Esophagus muscularis mucosa (tissue), 3 donors: ENCODE data around the gene ANKRD49.

ENCODE experiments used
- POLR2A ChIP-seq: fragments of 450-650 bp; IDR thresholded peaks from one replicate; pipeline ENCODE4 v1.6.1; 2017; ENCODE audit warnings: antibody characterized with exemption, moderate library complexity, mild to moderate bottlenecking, low read depth
- POLR2AphosphoS5 ChIP-seq, 2 donors: sonication (generic); formaldehyde crosslinking; IDR thresholded peaks; one replicate each; pipeline ENCODE4 v1.6.1; 2017; ENCODE audit warnings: antibody characterized with exemption in 2 of 2
- TF ChIP-seq, protein P1 (sequence below), 3 experiments: fragments of 200-600 bp in 2 of 3; fragments of 450-650 bp in 1 of 3; sonication (generic) in 2 of 3; IDR thresholded peaks; one replicate each; pipeline ENCODE4 v1.5.1; 2017 to 2019; ENCODE audit warnings: antibody characterized with exemption in 3 of 3, mild to moderate bottlenecking in 2 of 3, moderate library complexity in 1 of 3

DNA sequence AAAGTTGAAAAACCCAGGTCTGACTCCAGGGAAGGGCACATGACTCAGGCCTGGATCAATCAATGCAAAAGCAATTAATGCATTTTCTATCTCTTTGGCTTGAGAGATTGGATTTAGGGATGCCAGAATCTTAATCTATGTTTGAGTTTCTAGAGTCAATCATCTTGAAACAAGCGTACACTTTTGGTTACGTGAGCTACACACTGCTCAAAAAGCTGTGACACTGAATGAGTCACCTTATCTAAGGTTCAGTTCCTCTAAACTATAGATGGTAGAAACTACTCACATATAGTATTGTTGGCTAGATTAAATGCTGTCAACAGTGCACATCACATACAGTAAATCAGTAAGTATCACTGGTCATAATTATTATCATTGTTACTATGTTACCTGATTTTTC is 24.4 kb upstream of the ANKRD49 start:
- TF ChIP-seq, protein P1, sequence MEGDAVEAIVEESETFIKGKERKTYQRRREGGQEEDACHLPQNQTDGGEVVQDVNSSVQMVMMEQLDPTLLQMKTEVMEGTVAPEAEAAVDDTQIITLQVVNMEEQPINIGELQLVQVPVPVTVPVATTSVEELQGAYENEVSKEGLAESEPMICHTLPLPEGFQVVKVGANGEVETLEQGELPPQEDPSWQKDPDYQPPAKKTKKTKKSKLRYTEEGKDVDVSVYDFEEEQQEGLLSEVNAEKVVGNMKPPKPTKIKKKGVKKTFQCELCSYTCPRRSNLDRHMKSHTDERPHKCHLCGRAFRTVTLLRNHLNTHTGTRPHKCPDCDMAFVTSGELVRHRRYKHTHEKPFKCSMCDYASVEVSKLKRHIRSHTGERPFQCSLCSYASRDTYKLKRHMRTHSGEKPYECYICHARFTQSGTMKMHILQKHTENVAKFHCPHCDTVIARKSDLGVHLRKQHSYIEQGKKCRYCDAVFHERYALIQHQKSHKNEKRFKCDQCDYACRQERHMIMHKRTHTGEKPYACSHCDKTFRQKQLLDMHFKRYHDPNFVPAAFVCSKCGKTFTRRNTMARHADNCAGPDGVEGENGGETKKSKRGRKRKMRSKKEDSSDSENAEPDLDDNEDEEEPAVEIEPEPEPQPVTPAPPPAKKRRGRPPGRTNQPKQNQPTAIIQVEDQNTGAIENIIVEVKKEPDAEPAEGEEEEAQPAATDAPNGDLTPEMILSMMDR (IDR thresholded peaks at IDR 0.05) = no peak
- TF ChIP-seq POLR2AphosphoS5 (IDR thresholded peaks at IDR 0.05) (no peak), POLR2A (no peak)
